Activated naive CD4-positive, alpha-beta T cell treated with anti-CD3 and anti-CD28 coated beads, Interleukin-2, amount 10 ng/mL, durations not matched to agents 5 hours and 36 hours (primary cell): ENCODE results near the gene QRICH1. TPM values are rescaled to one million over a fixed set of nuclear protein-coding genes. Genes with fewer than 3 reads are reported as not detected.

Experiments used
- microRNA-seq: library from miRNA; unstranded; fragments of <30 nt; microRNA quantifications from one replicate; pipeline ENCODE4 v1.2.0, GENCODE V29; 2022; ENCODE audit warnings: borderline microRNAs expressed, borderline replicate concordance
- total RNA-seq, 2 experiments: library from RNA; stranded (reverse); gene quantifications; one replicate each; pipeline ENCODE4 v1.2.3, GENCODE V29; 2021

The QRICH1 gene, protein sequence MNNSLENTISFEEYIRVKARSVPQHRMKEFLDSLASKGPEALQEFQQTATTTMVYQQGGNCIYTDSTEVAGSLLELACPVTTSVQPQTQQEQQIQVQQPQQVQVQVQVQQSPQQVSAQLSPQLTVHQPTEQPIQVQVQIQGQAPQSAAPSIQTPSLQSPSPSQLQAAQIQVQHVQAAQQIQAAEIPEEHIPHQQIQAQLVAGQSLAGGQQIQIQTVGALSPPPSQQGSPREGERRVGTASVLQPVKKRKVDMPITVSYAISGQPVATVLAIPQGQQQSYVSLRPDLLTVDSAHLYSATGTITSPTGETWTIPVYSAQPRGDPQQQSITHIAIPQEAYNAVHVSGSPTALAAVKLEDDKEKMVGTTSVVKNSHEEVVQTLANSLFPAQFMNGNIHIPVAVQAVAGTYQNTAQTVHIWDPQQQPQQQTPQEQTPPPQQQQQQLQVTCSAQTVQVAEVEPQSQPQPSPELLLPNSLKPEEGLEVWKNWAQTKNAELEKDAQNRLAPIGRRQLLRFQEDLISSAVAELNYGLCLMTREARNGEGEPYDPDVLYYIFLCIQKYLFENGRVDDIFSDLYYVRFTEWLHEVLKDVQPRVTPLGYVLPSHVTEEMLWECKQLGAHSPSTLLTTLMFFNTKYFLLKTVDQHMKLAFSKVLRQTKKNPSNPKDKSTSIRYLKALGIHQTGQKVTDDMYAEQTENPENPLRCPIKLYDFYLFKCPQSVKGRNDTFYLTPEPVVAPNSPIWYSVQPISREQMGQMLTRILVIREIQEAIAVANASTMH
- total RNA-seq, result 100 to 1,000 TPM; 130 to 131 TPM

DNA sequence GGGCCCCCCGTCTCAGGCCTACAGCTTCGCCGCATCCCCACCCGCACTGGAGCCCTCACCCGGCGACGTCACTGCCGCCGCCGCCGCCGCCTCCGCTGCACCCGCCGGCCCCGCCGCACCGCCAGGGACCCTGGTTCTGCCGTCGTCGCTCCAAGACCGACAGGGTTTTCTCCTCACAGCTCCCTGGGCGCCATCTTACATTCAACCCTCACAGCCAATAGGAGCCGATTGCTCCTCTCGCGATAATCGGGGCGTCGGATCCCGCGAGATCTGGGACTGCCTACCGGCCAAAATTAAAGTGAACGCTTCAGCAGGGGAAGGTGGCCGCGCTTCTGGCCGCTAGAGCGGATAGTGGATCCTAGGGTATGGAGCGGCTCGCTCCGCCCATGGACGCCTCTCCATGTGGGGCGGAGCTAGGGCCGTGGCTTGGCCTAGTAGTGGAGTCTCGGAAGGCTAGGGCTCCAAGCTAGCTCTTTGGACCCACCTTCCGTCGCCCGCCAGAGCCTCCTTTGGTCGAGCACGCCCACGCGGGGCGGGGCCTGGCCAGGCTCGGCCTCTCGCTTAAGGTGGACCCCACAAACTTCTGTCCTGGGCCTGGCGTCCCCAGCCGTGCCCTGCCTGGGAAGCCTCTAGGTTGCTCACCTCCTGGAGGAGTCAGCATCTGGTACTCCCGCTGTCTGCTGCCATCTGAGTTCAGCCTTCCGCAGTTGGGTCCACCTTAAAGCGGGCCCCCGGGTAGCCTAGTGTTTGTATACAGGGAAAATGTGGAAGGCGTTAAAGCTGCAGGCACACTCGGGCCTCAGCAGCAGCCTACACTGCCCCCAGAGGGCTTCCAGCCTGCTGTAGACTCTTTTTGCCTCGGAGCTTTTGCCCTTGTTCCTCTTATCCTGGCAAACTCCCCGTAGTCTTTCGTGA, at the start of gene QRICH1:
TSS of gene QRICH1 (minus strand) at position 219 of the 915 bp plus-strand sequence. CDS start 17,054 bp downstream, outside the sequence.

DNA sequence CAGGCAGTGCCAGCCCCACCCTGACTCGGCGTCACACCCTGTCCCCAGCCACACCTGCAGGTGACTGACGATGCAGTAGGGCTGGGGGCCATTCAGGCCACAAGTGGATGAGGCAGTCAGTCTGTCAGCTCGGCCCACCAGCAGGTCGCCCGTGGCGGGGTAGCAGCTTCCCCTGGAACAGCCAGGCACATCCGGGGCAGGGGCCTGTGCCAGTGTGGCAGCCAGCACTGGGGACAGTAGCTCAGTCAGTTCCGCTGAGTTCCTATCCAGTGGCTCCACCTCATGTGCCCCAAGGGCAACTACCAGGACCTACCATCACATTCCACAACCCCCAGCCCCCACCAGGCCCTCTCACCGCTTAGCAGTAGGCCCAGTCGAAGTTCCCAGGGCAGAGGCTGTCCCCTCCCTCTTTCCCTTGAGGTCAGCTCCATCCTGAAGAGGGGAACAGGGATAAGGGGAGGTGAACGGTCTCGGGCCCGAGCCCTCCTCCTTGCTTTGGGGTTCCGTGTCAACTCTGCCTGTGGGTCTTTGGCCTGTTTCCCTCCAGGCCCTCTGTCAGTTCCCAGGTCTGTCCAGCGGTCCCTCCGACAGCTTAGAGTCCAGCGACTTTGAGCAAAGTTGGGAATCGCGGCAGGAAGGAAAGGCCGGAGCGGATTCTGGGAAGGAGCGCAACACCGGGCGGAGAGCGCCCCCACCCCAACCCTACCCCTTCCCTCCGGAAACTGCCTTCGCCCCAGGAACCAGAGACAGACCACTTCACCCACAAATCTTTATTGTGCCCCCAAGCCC, 38.8 kb upstream of the QRICH1 start, which contains the start of gene LAMB2:
TSS of gene LAMB2 (minus strand) at position 614 of the 789 bp plus-strand sequence. CDS start at position 431, 183 bp downstream.

DNA sequence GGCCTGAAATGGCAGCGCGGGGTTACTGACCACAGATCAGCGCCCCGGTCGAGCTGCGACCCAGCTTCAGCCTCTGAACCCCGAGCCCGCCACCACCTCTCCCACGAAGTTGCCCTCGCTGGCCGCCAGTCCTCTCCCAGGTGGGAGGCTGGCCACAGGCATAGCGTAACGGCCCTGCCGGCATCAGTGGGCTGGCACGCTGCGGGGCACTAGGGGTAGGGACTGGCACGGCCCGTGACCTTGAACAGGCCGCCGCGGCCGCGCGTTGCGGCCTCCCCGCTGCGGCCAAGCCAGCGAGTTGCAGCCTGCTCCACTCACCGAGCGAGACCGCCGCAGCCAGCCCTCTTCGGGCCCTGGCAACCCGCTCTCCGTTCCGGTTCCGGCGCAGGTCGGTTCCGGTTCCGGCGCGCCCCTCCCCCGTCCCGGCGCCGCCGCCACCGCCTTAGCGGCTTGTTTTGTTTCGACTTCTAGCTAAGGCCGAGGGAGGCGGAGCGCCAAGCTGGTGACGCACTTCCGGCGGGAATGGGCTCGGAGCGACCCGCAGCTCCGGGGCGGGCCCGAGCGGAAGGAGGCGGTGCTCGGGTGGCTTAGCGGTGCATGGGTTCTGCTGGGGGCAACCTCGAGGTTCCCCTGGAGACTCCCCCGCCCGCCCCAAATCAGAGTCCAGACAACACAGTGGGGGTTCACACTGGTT, 26.7 kb upstream of the QRICH1 start, which contains the start of gene USP19:
TSS of gene USP19 (minus strand) at position 386 of the 694 bp plus-strand sequence. CDS start 1,678 bp downstream, outside the sequence.

DNA sequence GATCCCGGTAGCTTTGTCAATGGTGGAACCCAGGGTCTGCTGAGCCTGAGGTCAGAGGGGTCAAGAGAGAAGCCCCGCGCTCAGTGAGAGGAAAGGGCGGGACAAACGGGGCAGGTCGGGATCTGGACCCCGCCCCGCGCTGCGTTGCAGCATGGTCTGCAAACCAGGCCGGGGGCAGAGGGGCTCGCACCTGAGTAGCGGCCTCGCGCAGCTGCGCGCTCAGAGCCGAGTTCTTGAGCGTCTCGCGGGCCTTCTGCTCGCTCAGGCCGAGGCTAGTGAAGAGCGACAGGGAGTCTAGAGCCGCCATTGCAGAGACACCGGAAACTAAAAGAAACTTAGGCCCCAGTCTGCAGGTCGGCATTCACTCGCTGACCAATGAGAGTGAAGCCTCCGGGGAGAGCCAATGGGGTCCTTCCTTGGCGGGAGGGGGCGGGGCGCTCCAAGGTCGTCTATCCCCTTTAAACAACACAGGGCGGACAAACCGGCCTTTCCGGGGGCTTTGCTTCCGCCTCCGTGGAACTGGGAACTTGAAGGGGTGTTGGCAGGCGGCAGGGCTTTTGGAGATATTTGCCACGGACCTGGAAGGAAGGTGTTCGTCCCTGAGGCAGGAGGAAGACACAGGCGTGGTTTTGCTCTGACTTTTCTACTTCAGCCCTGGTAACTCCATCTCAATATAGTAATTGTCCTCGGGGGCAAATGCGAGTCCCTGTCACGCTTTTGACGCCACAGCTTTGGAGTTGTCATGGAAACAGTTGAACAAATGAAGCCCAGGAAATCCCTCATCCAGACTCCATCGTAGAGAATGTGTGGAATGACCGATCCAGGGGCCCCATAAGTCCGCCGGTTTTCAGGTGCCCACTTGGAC, 10.8 kb upstream of the QRICH1 start, which contains the start of gene QARS1:
TSS of gene QARS1 (minus strand) at position 331 of the 865 bp plus-strand sequence. CDS start at position 307, 24 bp downstream.

DNA sequence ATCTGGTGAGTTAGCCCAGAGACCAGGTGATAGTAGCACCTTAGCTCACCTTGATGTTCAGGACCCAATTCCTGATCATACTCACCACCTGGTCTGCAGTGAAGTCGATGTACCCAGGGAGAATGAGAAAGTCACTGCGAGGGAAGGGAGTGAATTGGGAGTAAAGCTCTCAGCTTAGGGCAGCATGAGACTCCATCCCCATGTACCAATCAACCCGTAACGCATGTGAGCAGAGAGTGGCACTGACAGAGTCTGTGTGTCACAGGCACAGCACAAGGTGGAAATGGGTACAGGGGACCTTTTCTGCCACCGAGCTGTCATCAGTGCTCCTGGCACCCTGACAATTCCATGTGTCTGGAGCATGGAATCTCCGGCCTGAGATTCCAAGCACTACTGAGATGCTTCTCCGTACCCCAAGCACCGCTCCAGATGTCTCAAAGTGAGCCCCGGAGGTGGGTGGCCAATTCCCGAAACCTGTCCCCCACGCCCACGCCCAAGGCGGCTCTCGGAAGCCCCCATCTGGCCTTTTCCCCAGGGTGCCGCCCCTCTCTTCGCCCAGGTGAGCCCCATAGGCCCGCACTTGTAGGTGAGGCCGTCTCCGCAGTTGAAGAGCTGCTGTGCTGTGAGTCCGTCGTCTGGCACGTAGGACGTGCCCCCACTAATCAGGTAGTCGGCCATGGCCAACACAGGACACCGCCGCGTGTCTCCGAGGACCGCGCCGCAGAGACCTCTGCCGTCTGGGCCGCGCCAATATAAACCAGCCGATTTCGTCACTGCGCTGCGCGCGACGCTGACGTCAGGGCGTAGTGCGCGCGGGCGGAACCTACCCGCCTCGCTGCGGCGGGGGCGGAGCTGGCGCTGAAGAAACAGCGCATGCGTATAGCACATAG, 65.0 kb downstream of the QRICH1 start, which contains the start of gene IMPDH2:
TSS of gene IMPDH2 (minus strand) at position 726 of the 890 bp plus-strand sequence. CDS start at position 678, 48 bp downstream.

DNA sequence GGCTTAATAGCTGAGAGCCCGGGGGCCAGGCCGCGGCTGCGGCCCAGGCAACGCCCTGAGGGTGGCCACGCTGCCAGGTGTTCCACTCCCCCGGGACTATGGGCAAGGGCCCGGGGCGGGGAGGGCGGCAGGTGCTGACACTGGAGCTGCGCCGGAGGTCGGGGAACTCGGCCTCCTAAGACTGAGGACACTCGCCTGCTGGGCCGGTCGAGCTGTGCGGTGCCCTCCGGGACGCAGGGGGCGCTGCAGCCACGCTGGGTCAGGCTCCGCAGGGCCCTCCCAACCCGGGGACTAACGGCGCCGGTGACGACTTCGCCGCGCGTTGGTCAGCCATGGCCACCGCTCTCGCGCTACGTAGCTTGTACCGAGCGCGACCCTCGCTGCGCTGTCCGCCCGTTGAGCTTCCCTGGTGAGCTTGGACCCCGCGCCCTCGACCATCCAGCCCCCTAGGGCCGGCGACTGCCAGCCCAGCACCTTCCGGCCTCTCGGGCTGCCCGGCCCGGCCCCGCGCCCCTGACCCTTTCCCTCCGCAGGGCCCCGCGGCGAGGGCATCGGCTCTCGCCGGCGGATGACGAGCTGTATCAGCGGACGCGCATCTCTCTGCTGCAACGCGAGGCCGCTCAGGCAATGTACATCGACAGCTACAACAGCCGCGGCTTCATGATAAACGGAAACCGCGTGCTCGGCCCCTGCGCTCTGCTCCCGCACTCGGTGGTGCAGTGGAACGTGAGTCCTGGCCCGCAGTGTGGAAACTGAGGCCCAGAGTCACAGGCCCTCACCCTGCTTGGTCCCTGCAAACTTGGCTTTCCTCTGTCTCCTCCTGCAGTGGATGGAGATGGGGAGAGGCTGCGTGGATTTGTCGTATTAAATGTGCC, 71.8 kb downstream of the QRICH1 start, which contains the start of gene NDUFAF3:
TSS of gene NDUFAF3 (plus strand) at position 309 of the 875 bp plus-strand sequence. CDS start at position 333, 24 bp downstream.

DNA sequence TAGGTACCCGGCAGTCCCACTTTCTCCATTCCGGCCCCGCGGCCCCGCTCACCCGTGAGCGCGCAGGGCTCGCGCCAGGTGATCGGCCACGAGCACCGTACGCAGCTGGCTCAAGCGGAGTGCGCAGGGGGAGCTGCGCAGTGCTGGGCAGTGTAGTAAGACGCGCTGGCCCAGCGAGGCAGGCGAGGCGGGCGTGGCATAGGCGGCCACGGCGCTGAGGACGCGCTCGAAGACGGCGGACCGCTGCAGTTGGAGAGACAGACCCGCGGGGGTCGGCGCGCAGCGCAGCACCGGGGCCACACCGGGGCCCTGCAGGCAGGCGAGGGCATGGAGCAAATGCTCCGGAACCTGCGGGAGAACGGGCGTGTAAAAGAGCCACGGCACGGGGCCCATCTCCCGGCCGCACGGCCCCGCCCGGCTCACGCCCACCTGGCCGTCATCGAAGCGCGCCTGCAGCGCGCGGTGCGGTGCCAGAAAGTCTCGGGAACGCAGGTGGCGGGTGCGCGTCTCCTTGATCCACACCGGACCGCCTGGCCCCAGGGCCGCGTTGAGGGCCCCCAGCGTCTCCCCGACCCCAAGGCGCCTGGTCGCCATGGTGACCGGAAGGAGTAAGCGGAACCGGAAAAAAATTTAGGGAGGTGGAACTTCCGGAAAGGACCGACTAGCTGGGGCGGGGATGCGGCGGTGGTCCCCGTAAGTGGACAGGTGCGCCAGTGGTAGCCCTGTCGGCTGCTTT, 75.7 kb downstream of the QRICH1 start, which contains the start of gene DALRD3:
TSS of gene DALRD3 (minus strand) at position 610 of the 736 bp plus-strand sequence. CDS start at position 594, 16 bp downstream.

DNA sequence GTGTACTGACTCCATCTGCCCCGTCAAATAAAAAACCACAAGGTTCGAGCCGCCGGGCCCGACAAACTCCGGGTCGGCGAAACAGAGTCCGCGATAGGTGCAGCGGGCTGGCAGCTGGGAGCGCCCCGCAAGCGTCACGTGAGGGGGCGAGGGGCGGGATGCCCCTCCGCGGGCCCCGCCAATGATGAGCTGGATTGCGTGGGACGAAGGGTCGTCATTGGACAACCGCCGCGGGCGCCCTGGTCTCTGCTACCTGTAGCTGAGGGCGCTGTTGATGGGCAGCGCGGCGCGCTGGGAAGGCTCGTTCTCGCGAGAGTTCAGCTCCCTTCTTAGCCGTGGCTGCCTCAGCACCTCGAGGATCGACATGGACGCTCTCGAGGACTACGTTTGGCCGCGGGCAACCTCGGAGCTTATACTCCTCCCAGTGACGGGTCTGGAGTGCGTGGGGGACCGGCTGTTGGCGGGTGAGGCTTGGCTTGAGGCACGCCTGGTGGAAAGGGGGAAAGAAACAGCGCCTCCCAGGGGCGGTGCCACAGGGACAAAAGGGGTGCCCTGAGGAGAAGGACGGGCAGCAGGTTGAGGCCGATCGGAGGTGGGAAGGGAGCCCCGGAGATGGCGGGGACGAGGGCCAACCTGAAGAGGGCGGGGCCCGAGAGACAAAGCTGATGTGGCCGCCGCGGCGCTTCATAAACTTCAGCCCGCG, 86.7 kb downstream of the QRICH1 start, which contains the start of gene WDR6:
TSS of gene WDR6 (plus strand) at position 324 of the 703 bp plus-strand sequence. CDS start at position 365, 41 bp downstream.

DNA sequence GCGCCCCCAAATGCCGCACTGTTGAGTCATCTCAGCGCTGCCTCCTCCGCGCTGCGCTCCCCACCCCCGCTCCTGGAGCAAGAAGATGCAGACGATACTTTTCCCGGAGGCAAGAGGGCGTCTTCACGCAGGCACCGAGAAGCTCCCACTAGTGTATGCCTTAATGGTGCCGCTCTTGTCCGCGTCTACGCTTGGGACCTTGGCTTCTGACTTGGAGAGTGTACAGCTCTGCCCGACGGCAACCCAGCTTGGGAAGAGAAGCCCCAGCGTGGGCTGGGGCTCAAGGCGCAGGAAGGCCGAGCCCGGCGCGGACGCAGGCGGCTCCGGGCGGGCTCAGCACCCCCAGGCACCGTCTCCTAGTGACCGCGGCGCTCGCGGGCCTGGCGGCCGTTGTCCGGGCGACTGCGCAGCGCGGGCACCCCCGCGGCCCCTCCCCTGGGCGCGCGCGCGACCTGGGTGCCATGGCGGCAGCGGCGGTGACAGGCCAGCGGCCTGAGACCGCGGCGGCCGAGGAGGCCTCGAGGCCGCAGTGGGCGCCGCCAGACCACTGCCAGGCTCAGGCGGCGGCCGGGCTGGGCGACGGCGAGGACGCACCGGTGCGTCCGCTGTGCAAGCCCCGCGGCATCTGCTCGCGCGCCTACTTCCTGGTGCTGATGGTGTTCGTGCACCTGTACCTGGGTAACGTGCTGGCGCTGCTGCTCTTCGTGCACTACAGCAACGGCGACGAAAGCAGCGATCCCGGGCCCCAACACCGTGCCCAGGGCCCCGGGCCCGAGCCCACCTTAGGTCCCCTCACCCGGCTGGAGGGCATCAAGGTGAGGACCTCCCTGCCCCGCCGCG, 103.9 kb downstream of the QRICH1 start, which contains the start of gene P4HTM:
TSS of gene P4HTM (plus strand) at position 446 of the 840 bp plus-strand sequence. CDS start at position 462, 16 bp downstream.

Small RNA genes lying within 50 kb of the gene (microRNA-seq; reads per million reads assigned to microRNA genes)
- gene MIR191, result 8,359 reads per million, percentile 98 among the genes with 10 or more reads in this experiment
- gene MIR425, result 1,779 reads per million, percentile 91 among the genes with 10 or more reads in this experiment
- not detected for gene MIR6890

Other genes starting within 250 kb of the QRICH1 start
- gene PRKAR2A, start 246.2 kb downstream of the QRICH1 start, total RNA-seq, result 10 to 100 TPM; 30.6 to 32.6 TPM
- 10 to 100 TPM; 30.1 to 32.2 TPM for gene SLC25A20, start 195.2 kb downstream of the QRICH1 start, total RNA-seq
- gene ARIH2, start 175.2 kb downstream of the QRICH1 start, total RNA-seq, result 100 to 1,000 TPM in 1 of 2 experiments, 10 to 100 TPM in 1; 91.5 to 104 TPM
- gene P4HTM, start 103.8 kb downstream of the QRICH1 start, total RNA-seq, result 10 to 100 TPM; 40.7 to 46.8 TPM
- gene WDR6, start 86.7 kb downstream of the QRICH1 start, total RNA-seq, result 100 to 1,000 TPM; 162 to 172 TPM
- gene DALRD3, start 75.5 kb downstream of the QRICH1 start, total RNA-seq, result 10 to 100 TPM; 22.4 to 25.8 TPM
- gene NDUFAF3, start 72.0 kb downstream of the QRICH1 start, total RNA-seq, result 10 to 100 TPM; 81.2 to 88.3 TPM
- 100 to 1,000 TPM; 176 to 186 TPM for gene IMPDH2, start 64.7 kb downstream of the QRICH1 start, total RNA-seq
- 100 to 1,000 TPM; 318 to 340 TPM for gene QARS1, start 10.7 kb upstream of the QRICH1 start, total RNA-seq
- 10 to 100 TPM; 66.8 to 68.0 TPM for gene USP19, start 26.8 kb upstream of the QRICH1 start, total RNA-seq
- not detected for gene LAMB2, start 39.0 kb upstream of the QRICH1 start, total RNA-seq
- 10 to 100 TPM; 22.4 to 23.8 TPM for gene CCDC71, start 72.3 kb upstream of the QRICH1 start, total RNA-seq
- 1 to 10 TPM; 2.3 to 2.5 TPM for gene KLHDC8B, start 77.5 kb upstream of the QRICH1 start, total RNA-seq
- gene C3orf62, start 183.2 kb upstream of the QRICH1 start, total RNA-seq, result 10 to 100 TPM in 1 of 2 experiments, 1 to 10 TPM in 1; 9.1 to 11.1 TPM
- gene USP4, start 246.0 kb upstream of the QRICH1 start, total RNA-seq, result 10 to 100 TPM; 78.1 to 79.6 TPM